ENCODE data around the gene CACNA2D3.

CACNA2D3 gene

GRCh38 chr3:54892168-54892567 is 769.8 kb downstream of the CACNA2D3 start:
- H3K27me3 ChIP-seq (ENCODE audit: low read length) = no peaks in the 10 kb centered on the region
- H3K79me2 ChIP-seq (ENCODE audit: insufficient read depth, low read length) = no peaks in the 10 kb centered on the region
- no peak overlapping the region for H3K9ac ChIP-seq (ENCODE audit: low read length)
- no peak overlapping the region for H3K4me2 ChIP-seq (ENCODE audit: low read depth, low read length, poor library complexity, severe bottlenecking)
- H4K20me1 ChIP-seq (ENCODE audit: low read depth, low read length) = no peaks in the 10 kb centered on the region
- H3K9me2 ChIP-seq (replicated peaks; ENCODE audit: insufficient read depth, low read length) = no peaks in the 10 kb centered on the region
- TF ChIP-seq EZH2phosphoT487 (conservative IDR thresholded peaks at IDR 0.05; ENCODE audit: low read length) (no peak), CTCF (IDR thresholded peaks at IDR 0.05; ENCODE audit: insufficient read depth, low read length, poor library complexity, severe bottlenecking) (no peak)
- no peak overlapping the region for H3K4me3 ChIP-seq (ENCODE audit: insufficient read depth, low read length, poor library complexity, severe bottlenecking)
- H2AFZ ChIP-seq (ENCODE audit: low read depth, low read length, severe bottlenecking) = no peak overlapping the region
- H3K27ac ChIP-seq (ENCODE audit: low read depth, low read length) = no peak overlapping the region
- H3K36me3 ChIP-seq (ENCODE audit: low read length) = no peaks in the 10 kb centered on the region
- H3F3A ChIP-seq (ENCODE audit: insufficient read depth) = no peaks in the 10 kb centered on the region
- H3K9me3 ChIP-seq (ENCODE audit: insufficient read depth, low read length) = no peaks in the 10 kb centered on the region

- Histone ChIP-seq H3K4me3 (ENCODE audit: insufficient read depth, low read length, poor library complexity, severe bottlenecking) (no peak overlapping the region), H3K9me2 (replicated peaks; ENCODE audit: insufficient read depth, low read length) (no peaks in the 10 kb centered on the region), H3K79me2 (ENCODE audit: insufficient read depth, low read length) (no peaks in the 10 kb centered on the region), H3K27ac (ENCODE audit: low read depth, low read length) (no peak overlapping the region), H3K9me3 (ENCODE audit: insufficient read depth, low read length) (no peaks in the 10 kb centered on the region), H3K36me3 (ENCODE audit: low read length) (no peaks in the 10 kb centered on the region), H4K20me1 (ENCODE audit: low read depth, low read length) (no peaks in the 10 kb centered on the region), H3K4me2 (ENCODE audit: low read depth, low read length, poor library complexity, severe bottlenecking) (no peak overlapping the region), H3F3A (ENCODE audit: insufficient read depth) (no peaks in the 10 kb centered on the region), H2AFZ (ENCODE audit: low read depth, low read length, severe bottlenecking) (no peak overlapping the region), H3K9ac (ENCODE audit: low read length) (no peak overlapping the region), H3K27me3 (ENCODE audit: low read length) (no peaks in the 10 kb centered on the region)
- TF ChIP-seq CTCF (IDR thresholded peaks at IDR 0.05; ENCODE audit: insufficient read depth, low read length, poor library complexity, severe bottlenecking) (no peak), EZH2phosphoT487 (conservative IDR thresholded peaks at IDR 0.05; ENCODE audit: low read length) (no peak)
Measured at GRCh38 chr3:54895613-54896012, 773.3 kb downstream of the CACNA2D3 start.

GRCh38 chr3:54897028-54897711 is 774.8 kb downstream of the CACNA2D3 start:
- no peak overlapping the region for H3K4me2 ChIP-seq (ENCODE audit: low read depth, low read length, poor library complexity, severe bottlenecking)
- no peaks in the 10 kb centered on the region for H3F3A ChIP-seq (ENCODE audit: insufficient read depth)
- H3K9me2 ChIP-seq (replicated peaks; ENCODE audit: insufficient read depth, low read length) = no peaks in the 10 kb centered on the region
- no peaks in the 10 kb centered on the region for H3K36me3 ChIP-seq (ENCODE audit: low read length)
- no peak overlapping the region for H2AFZ ChIP-seq (ENCODE audit: low read depth, low read length, severe bottlenecking)
- TF ChIP-seq EZH2phosphoT487 (conservative IDR thresholded peaks at IDR 0.05; ENCODE audit: low read length) (no peak), CTCF (IDR thresholded peaks at IDR 0.05; ENCODE audit: insufficient read depth, low read length, poor library complexity, severe bottlenecking) (no peak)
- no peak overlapping the region for H3K9ac ChIP-seq (ENCODE audit: low read length)
- no peak overlapping the region for H3K27ac ChIP-seq (ENCODE audit: low read depth, low read length)
- H3K9me3 ChIP-seq (ENCODE audit: insufficient read depth, low read length) = no peaks in the 10 kb centered on the region
- H3K27me3 ChIP-seq (ENCODE audit: low read length) = no peaks in the 10 kb centered on the region
- H3K79me2 ChIP-seq (ENCODE audit: insufficient read depth, low read length) = no peaks in the 10 kb centered on the region
- no peak overlapping the region for H3K4me3 ChIP-seq (ENCODE audit: insufficient read depth, low read length, poor library complexity, severe bottlenecking)
- H4K20me1 ChIP-seq (ENCODE audit: low read depth, low read length) = no peaks in the 10 kb centered on the region

Measured in SU-DHL-6 (cell line).